Liver (tissue), 9 donors: ENCODE results near the gene IPPK. TPM values are rescaled to one million over a fixed set of nuclear protein-coding genes. Genes with fewer than 3 reads are reported as not detected.

Source experiments
- DNase-seq: peaks from one replicate; pipeline ENCODE4 v3.0.0-alpha.2; 2017; ENCODE audit warnings: low spot score
- H3K27ac ChIP-seq, 2 donors: one replicate each; pipeline ENCODE4 v1.7.0; 2013; ENCODE audit warnings: inconsistent platforms in 2 of 2, low read length in 2 of 2, control low read depth in 1 of 2, low read depth in 1 of 2, mild to moderate bottlenecking in 1 of 2
- H3K27me3 ChIP-seq, 4 donors: one replicate each; pipeline versions ENCODE4 v1.6.1 to v1.7.0; 2013; ENCODE audit warnings: low read length in 3 of 4, inconsistent platforms in 1 of 4, mild to moderate bottlenecking in 1 of 4, moderate library complexity in 1 of 4; ENCODE audit not compliant: control insufficient read depth in 4 of 4, insufficient read depth in 4 of 4
- H3K36me3 ChIP-seq, 4 donors: one replicate each; pipeline versions ENCODE4 v1.6.1 to v1.7.0; 2013; ENCODE audit warnings: low read length in 3 of 4, mild to moderate bottlenecking in 3 of 4, low read depth in 1 of 4, moderate library complexity in 1 of 4; ENCODE audit not compliant: control insufficient read depth in 4 of 4, insufficient read depth in 3 of 4
- H3K4me1 ChIP-seq, 4 donors: one replicate each; pipeline versions ENCODE4 v1.6.1 to v1.7.0; 2013; ENCODE audit warnings: low read length in 3 of 4, mild to moderate bottlenecking in 3 of 4, moderate library complexity in 1 of 4; ENCODE audit not compliant: control insufficient read depth in 4 of 4, insufficient read depth in 4 of 4
- H3K4me3 ChIP-seq, 3 donors: one replicate each; pipeline versions ENCODE4 v1.6.1 to v1.7.0; 2013; ENCODE audit warnings: low read length in 3 of 3, control low read depth in 1 of 3, low read depth in 1 of 3, mild to moderate bottlenecking in 1 of 3
- H3K9ac ChIP-seq, 2 donors: one replicate each; pipeline ENCODE4 v1.7.0; 2013; ENCODE audit warnings: low read length in 2 of 2, mild to moderate bottlenecking in 2 of 2, moderate library complexity in 2 of 2, control low read depth in 1 of 2, low read depth in 1 of 2
- H3K9me3 ChIP-seq, 4 donors: one replicate each; pipeline versions ENCODE4 v1.6.1 to v1.7.0; 2013; ENCODE audit warnings: low read length in 3 of 4; ENCODE audit not compliant: control insufficient read depth in 4 of 4
- ATF3 ChIP-seq: IDR thresholded peaks from 2 replicates; pipeline ENCODE4 v1.6.1; 2016; ENCODE audit warnings: antibody characterized with exemption
- CTCF ChIP-seq: fragments of 150-350 bp; IDR thresholded peaks from 2 replicates; pipeline ENCODE4 v1.5.1; 2017; ENCODE audit warnings: improper control_type of control experiment, low read depth, low read length; ENCODE audit not compliant: missing input control
- EGR1 ChIP-seq, 2 donors: IDR thresholded peaks; 2 replicates each; pipeline ENCODE4 v1.6.1; 2016 to 2018; ENCODE audit warnings: antibody characterized with exemption in 2 of 2, low read depth in 2 of 2
- FOXA1 ChIP-seq: IDR thresholded peaks from 2 replicates; pipeline ENCODE4 v1.6.1; 2016; ENCODE audit warnings: antibody characterized with exemption
- FOXA2 ChIP-seq: IDR thresholded peaks from 2 replicates; pipeline ENCODE4 v1.6.1; 2016; ENCODE audit warnings: antibody characterized with exemption
- GABPA ChIP-seq, 2 donors: IDR thresholded peaks in 1 of 2; conservative IDR thresholded peaks in 1 of 2; 2 replicates each; pipeline ENCODE4 v1.6.1; 2016; ENCODE audit warnings: antibody characterized with exemption in 2 of 2, mild to moderate bottlenecking in 1 of 2, moderate library complexity in 1 of 2
- HNF4A ChIP-seq, 2 donors: conservative IDR thresholded peaks; 2 replicates each; pipeline ENCODE4 v1.6.1; 2016; ENCODE audit warnings: antibody characterized with exemption in 2 of 2, mild to moderate bottlenecking in 2 of 2
- HNF4G ChIP-seq: IDR thresholded peaks from 2 replicates; pipeline ENCODE4 v1.6.1; 2016; ENCODE audit warnings: antibody characterized with exemption
- JUND ChIP-seq, 2 donors: IDR thresholded peaks; 2 replicates each; pipeline ENCODE4 v1.6.1; 2016; ENCODE audit warnings: antibody characterized with exemption in 2 of 2
- NR2F2 ChIP-seq: IDR thresholded peaks from 2 replicates; pipeline ENCODE4 v1.6.1; 2016; ENCODE audit warnings: antibody characterized with exemption
- RAD21 ChIP-seq, 2 donors: IDR thresholded peaks; 2 replicates each; pipeline ENCODE4 v1.6.1; 2016; ENCODE audit warnings: antibody characterized with exemption in 2 of 2, mild to moderate bottlenecking in 2 of 2
- REST ChIP-seq: IDR thresholded peaks from 2 replicates; pipeline ENCODE4 v1.6.1; 2016; ENCODE audit warnings: antibody characterized with exemption, mild to moderate bottlenecking
- RXRA ChIP-seq, 2 donors: IDR thresholded peaks; 2 replicates each; pipeline ENCODE4 v1.6.1; 2017 to 2018; ENCODE audit warnings: antibody characterized with exemption in 2 of 2, mild to moderate bottlenecking in 1 of 2
- SP1 ChIP-seq: IDR thresholded peaks from 2 replicates; pipeline ENCODE4 v1.6.1; 2018; ENCODE audit warnings: antibody characterized with exemption, mild to moderate bottlenecking
- TAF1 ChIP-seq: conservative IDR thresholded peaks from 2 replicates; pipeline ENCODE4 v1.6.1; 2016; ENCODE audit warnings: antibody characterized with exemption, mild to moderate bottlenecking
- YY1 ChIP-seq: IDR thresholded peaks from 2 replicates; pipeline ENCODE4 v1.6.1; 2016; ENCODE audit warnings: antibody characterized with exemption, mild to moderate bottlenecking
- ZBTB33 ChIP-seq: IDR thresholded peaks from 2 replicates; pipeline ENCODE4 v1.6.1; 2016; ENCODE audit warnings: antibody characterized with exemption
- polyA plus RNA-seq, 2 donors: library from polyadenylated mRNA; stranded (reverse) in 1 of 2; unstranded in 1 of 2; fragments of 200-250 nt in 1 of 2; fragments of >200 nt in 1 of 2; fragmentation: Nextera tagmentation in 1 of 2; extraction: Ambion mirVana in 1 of 2; gene quantifications; one replicate each; pipeline versions ENCODE4 v1.2.1 to v1.2.3, GENCODE V29; 2013 to 2015
- total RNA-seq, 2 donors: library from RNA; depleted of rRNA; stranded (reverse); fragments of >200 nt; gene quantifications; one replicate each; pipeline ENCODE4 v1.2.3, GENCODE V29; 2014
- donor health status: healthy.
- donor health status: healthy.
- donor health status: healthy.
- donor health status: healthy.
- donor health status: healthy.

IPPK gene
- total and polyA plus RNA-seq, 4 donors: 2.1 to 5.9 (median 3.6) TPM

- Histone ChIP-seq H3K4me3 (no peak overlapping the region), H3K27ac (no peak overlapping the region), H3K9me3 (no peaks in the 10 kb centered on the region), H3K27me3 (no peaks in the 10 kb centered on the region), H3K36me3 (peaks cover 0 to 18% (median 5%) of the 10 kb centered on the region in 4 donors), H3K9ac (no peak overlapping the region), H3K4me1 (peaks cover 0 to 4% (median 0%) of the 10 kb centered on the region in 4 donors)
- DNase-seq: no peak
- TF ChIP-seq ZBTB33 (no peak), YY1 (no peak), GABPA (IDR thresholded peaks at IDR 0.05 in 1 of 2, conservative IDR thresholded peaks at IDR 0.05 in 1 of 2) (no peak), CTCF (no peak), RXRA (IDR thresholded peaks at IDR 0.05) (no peak), HNF4G (no peak), SP1 (no peak), EGR1 (IDR thresholded peaks at IDR 0.05; ENCODE audit: low read depth in 2 of 2) (no peak), NR2F2 (no peak), FOXA1 (no peak), RAD21 (IDR thresholded peaks at IDR 0.05) (no peak), TAF1 (no peak), JUND (IDR thresholded peaks at IDR 0.05) (no peak), ATF3 (no peak), FOXA2 (no peak), REST (no peak), HNF4A (conservative IDR thresholded peaks at IDR 0.05) (no peak)
Measured at GRCh38 chr9:92707530-92707929, 37.6 kb upstream of the IPPK start.
